Vagina (tissue), 2 donors: ENCODE results near the gene S1PR3. TPM values are rescaled to one million over a fixed set of nuclear protein-coding genes. Genes with fewer than 3 reads are reported as not detected.

Experiments used
- DNase-seq, 2 donors: peaks; one replicate each; pipeline ENCODE4 v3.0.0-alpha.2; 2017; ENCODE audit errors: extremely low spot score in 2 of 2
- H3K27ac ChIP-seq: fragments of 200-600 bp; sonication (generic); one replicate; pipeline ENCODE4 v1.5.1; 2019
- H3K27me3 ChIP-seq: fragments of 200-600 bp; sonication (generic); one replicate; pipeline ENCODE4 v1.5.1; 2019
- H3K36me3 ChIP-seq, 2 donors: fragments of 200-600 bp; sonication (generic); one replicate each; pipeline ENCODE4 v1.5.1; 2017 to 2019
- H3K4me1 ChIP-seq: fragments of 200-600 bp; sonication (generic); one replicate; pipeline ENCODE4 v1.5.1; 2019
- H3K4me3 ChIP-seq, 2 donors: fragments of 200-600 bp; sonication (generic); 1 replicate in 1 of 2; 2 replicates in 1 of 2; pipeline ENCODE4 v1.5.1; 2016 to 2019
- H3K9me3 ChIP-seq: fragments of 200-600 bp; sonication (generic); one replicate; pipeline ENCODE4 v1.5.1; 2019
- CTCF ChIP-seq, 3 experiments: fragments of 450-650 bp in 2 of 3; fragments of 200-600 bp in 1 of 3; sonication (generic) in 1 of 3; IDR thresholded peaks; one replicate each; pipeline ENCODE4 v1.5.1; 2017 to 2019; ENCODE audit warnings: antibody characterized with exemption in 3 of 3, mild to moderate bottlenecking in 2 of 3, moderate library complexity in 2 of 3
- POLR2A ChIP-seq, 2 donors: fragments of 450-650 bp; IDR thresholded peaks; one replicate each; pipeline ENCODE4 v1.6.1; 2017; ENCODE audit warnings: antibody characterized with exemption in 2 of 2, mild to moderate bottlenecking in 2 of 2, moderate library complexity in 2 of 2
- POLR2AphosphoS5 ChIP-seq, 2 donors: sonication (generic); formaldehyde crosslinking; IDR thresholded peaks; one replicate each; pipeline ENCODE4 v1.9.0; 2017; ENCODE audit warnings: antibody characterized with exemption in 2 of 2, mild to moderate bottlenecking in 2 of 2, low read depth in 1 of 2; ENCODE audit not compliant: insufficient read depth in 1 of 2
- intact Hi-C: fragments of 100-400 bp; cut with DNase I; formaldehyde crosslinking; loops from one replicate; pipeline ENCODE4 v1.15.1; 2023
- total RNA-seq: library from RNA; depleted of rRNA; stranded (reverse); fragments of >200 nt; gene quantifications from one replicate; pipeline ENCODE4 v1.2.3, GENCODE V29; 2016

Gene S1PR3
- total RNA-seq, 1 donor from 2014 or later, result 39.3 TPM

- Histone ChIP-seq H3K27ac (peak overlapping the region; percentile 92), H3K27me3 (no peaks in the 10 kb centered on the region)
- TF ChIP-seq POLR2A (IDR thresholded peaks at IDR 0.05), result no peak
- no peak for TF ChIP-seq POLR2AphosphoS5 (IDR thresholded peaks at IDR 0.05; ENCODE audit: insufficient read depth in 1 of 2, low read depth in 1 of 2)
- no peak for TF ChIP-seq CTCF (IDR thresholded peaks at IDR 0.05)
Measured at GRCh38 chr9:89020754-89021153, 29.5 kb downstream of the S1PR3 start.

GRCh38 chr9:89021154-89021803 is 30.0 kb downstream of the S1PR3 start:
- intact Hi-C loops, result loop anchor here (5.0 to 10.0 kb wide), 2 partner anchors 154 to 634 kb away; partner anchors contain the start of genes SHC3 and SPIN1
- Histone ChIP-seq H3K27ac (peak overlapping the region; percentile 92), H3K4me3 (no peak overlapping the region), H3K4me1 (peaks cover 32% of the 10 kb centered on the region), H3K9me3 (no peaks in the 10 kb centered on the region), H3K36me3 (no peaks in the 10 kb centered on the region), H3K27me3 (no peaks in the 10 kb centered on the region)
- TF ChIP-seq CTCF (IDR thresholded peaks at IDR 0.05) (no peak), POLR2AphosphoS5 (IDR thresholded peaks at IDR 0.05; ENCODE audit: insufficient read depth in 1 of 2, low read depth in 1 of 2) (peak in 1 of 2 donors; percentile 44)
- DNase-seq, result no peak

More at GRCh38 chr9:89020754-89021153, 29.5 kb downstream of the S1PR3 start:
- H3K36me3 ChIP-seq, result no peaks in the 10 kb centered on the region
- peaks cover 30% of the 10 kb centered on the region for H3K4me1 ChIP-seq
- DNase-seq, result no peak
- intact Hi-C loops, result loop anchor here (5.0 to 10.0 kb wide), 2 partner anchors 154 to 633 kb away; partner anchors contain the start of genes SHC3 and SPIN1
- no peak overlapping the region for H3K4me3 ChIP-seq
- H3K9me3 ChIP-seq, result no peaks in the 10 kb centered on the region

GRCh38 chr9:89022001-89022759 is 30.9 kb downstream of the S1PR3 start:
- TF ChIP-seq CTCF (IDR thresholded peaks at IDR 0.05), result no peak
- no peak for TF ChIP-seq POLR2A (IDR thresholded peaks at IDR 0.05)
- TF ChIP-seq POLR2AphosphoS5 (IDR thresholded peaks at IDR 0.05; ENCODE audit: insufficient read depth in 1 of 2, low read depth in 1 of 2), result no peak
- peaks cover 37% of the 10 kb centered on the region for H3K4me1 ChIP-seq
- H3K27ac ChIP-seq, result peak overlapping the region; percentile 92
- intact Hi-C loops, result loop anchor here (5.0 to 10.0 kb wide), 2 partner anchors 153 to 635 kb away; partner anchors contain the start of genes SHC3 and SPIN1
- H3K27me3 ChIP-seq, result no peaks in the 10 kb centered on the region
- DNase-seq, result no peak
- no peak overlapping the region for H3K4me3 ChIP-seq
- no peaks in the 10 kb centered on the region for H3K36me3 ChIP-seq
- no peaks in the 10 kb centered on the region for H3K9me3 ChIP-seq

GRCh38 chr9:89022902-89023301 is 31.6 kb downstream of the S1PR3 start:
- Histone ChIP-seq H3K4me3 (no peak overlapping the region), H3K27ac (peak overlapping the region; percentile 92), H3K4me1 (peaks cover 37% of the 10 kb centered on the region), H3K9me3 (no peaks in the 10 kb centered on the region), H3K27me3 (no peaks in the 10 kb centered on the region), H3K36me3 (no peaks in the 10 kb centered on the region)
- no peak for DNase-seq
- intact Hi-C loops, result loop anchor here (5.0 to 10.0 kb wide), 2 partner anchors 152 to 636 kb away; partner anchors contain the start of genes SHC3 and SPIN1
- TF ChIP-seq POLR2AphosphoS5 (IDR thresholded peaks at IDR 0.05; ENCODE audit: insufficient read depth in 1 of 2, low read depth in 1 of 2), result peak; percentile 45 to 70
- no peak for TF ChIP-seq POLR2A (IDR thresholded peaks at IDR 0.05)

- Histone ChIP-seq H3K4me3 (no peak overlapping the region), H3K4me1 (peaks cover 37% of the 10 kb centered on the region), H3K9me3 (no peaks in the 10 kb centered on the region), H3K36me3 (no peaks in the 10 kb centered on the region), H3K27me3 (no peaks in the 10 kb centered on the region), H3K27ac (peak overlapping the region; percentile 92)
- intact Hi-C loops, result loop anchor here (5.0 to 10.0 kb wide), 2 partner anchors 151 to 636 kb away; partner anchors contain the start of genes SHC3 and SPIN1
- no peak for DNase-seq
- TF ChIP-seq POLR2AphosphoS5 (IDR thresholded peaks at IDR 0.05; ENCODE audit: insufficient read depth in 1 of 2, low read depth in 1 of 2), result no peak
- TF ChIP-seq POLR2A (IDR thresholded peaks at IDR 0.05), result no peak
- TF ChIP-seq CTCF (IDR thresholded peaks at IDR 0.05), result no peak
Measured at GRCh38 chr9:89023740-89024139, 32.5 kb downstream of the S1PR3 start.
